GM12878 (cell line): Measurements from ENCODE around the gene CCDC182.

Experiments used
- CHD4 ChIP-seq: fragments of 200-600 bp; sonication (generic); IDR thresholded peaks from 2 replicates; pipeline ENCODE4 v1.6.1; 2016; ENCODE audit warnings: mild to moderate bottlenecking
- CTCF ChIP-seq, 3 experiments: IDR thresholded peaks in 2 of 3; conservative IDR thresholded peaks in 1 of 3; 2 replicates each; pipeline ENCODE4 v1.5.1; 2011; ENCODE audit warnings: low read depth in 3 of 3, low read length in 3 of 3, mild to moderate bottlenecking in 3 of 3, control low read depth in 2 of 3, moderate library complexity in 2 of 3, inconsistent platforms in 1 of 3, mixed read lengths in 1 of 3; ENCODE audit not compliant: control insufficient read depth in 2 of 3, insufficient read depth in 1 of 3; ENCODE audit errors: extremely low read depth in 1 of 3
- E2F4 ChIP-seq: IDR thresholded peaks from 2 replicates; pipeline ENCODE4 v1.6.1; 2012; ENCODE audit warnings: low read depth, low read length, improper control_type of control experiment
- E2F8 ChIP-seq: fragments of 450-650 bp; IDR thresholded peaks from 2 replicates; pipeline ENCODE4 v1.6.1; 2018; ENCODE audit warnings: mild to moderate bottlenecking, low read depth, moderate library complexity; ENCODE audit not compliant: partially characterized antibody
- EZH2 ChIP-seq: IDR thresholded peaks from 2 replicates; pipeline ENCODE4 v1.6.1; 2012; ENCODE audit warnings: low read depth, mild to moderate bottlenecking, control low read depth, inconsistent platforms, low read length, borderline replicate concordance; ENCODE audit not compliant: control insufficient read depth
- JUNB ChIP-seq: IDR thresholded peaks from 2 replicates; pipeline ENCODE4 v1.6.1; 2016; ENCODE audit warnings: antibody characterized with exemption, mild to moderate bottlenecking
- JUND ChIP-seq: IDR thresholded peaks from 2 replicates; pipeline ENCODE4 v1.6.1; 2012; ENCODE audit warnings: low read depth, mild to moderate bottlenecking, low read length, improper control_type of control experiment, moderate library complexity
- MXI1 ChIP-seq: fragments of 150-350 bp; IDR thresholded peaks from 2 replicates; pipeline ENCODE4 v1.6.1; 2011; ENCODE audit warnings: low read depth, mild to moderate bottlenecking, inconsistent platforms, low read length, improper control_type of control experiment
- MYC ChIP-seq: IDR thresholded peaks from 2 replicates; pipeline ENCODE4 v1.6.1; 2011; ENCODE audit warnings: mild to moderate bottlenecking, low read length, moderate library complexity, inconsistent platforms; ENCODE audit not compliant: insufficient read depth, insufficient replicate concordance, insufficient read length, severe bottlenecking
- NR2F1 ChIP-seq: fragments of 450-650 bp; conservative IDR thresholded peaks from 2 replicates; pipeline ENCODE4 v1.6.1; 2017; ENCODE audit warnings: mild to moderate bottlenecking
- POLR2AphosphoS5 ChIP-seq: IDR thresholded peaks from 2 replicates; pipeline ENCODE4 v1.6.1; 2011; ENCODE audit warnings: mild to moderate bottlenecking, low read length, inconsistent platforms
- SMC3 ChIP-seq: IDR thresholded peaks from 2 replicates; pipeline ENCODE4 v1.6.1; 2011; ENCODE audit warnings: low read length, improper control_type of control experiment, borderline replicate concordance
- WRNIP1 ChIP-seq: IDR thresholded peaks from 2 replicates; pipeline ENCODE4 v1.6.1; 2011; ENCODE audit warnings: low read depth, low read length, improper control_type of control experiment, borderline replicate concordance

GRCh38 chr17:57707892-57708291 lies 37.2 kb downstream of the CCDC182 start:
- TF ChIP-seq CHD4 = no peak
- no peak for TF ChIP-seq EZH2
- no peak for TF ChIP-seq JUNB
- no peak for TF ChIP-seq JUND
- TF ChIP-seq SMC3 = no peak
- TF ChIP-seq CTCF (IDR thresholded peaks at IDR 0.05 in 2 of 3, conservative IDR thresholded peaks at IDR 0.05 in 1 of 3; ENCODE audit: control insufficient read depth in 2 of 3, extremely low read depth in 1 of 3, insufficient read depth in 1 of 3, low read depth in 3 of 3, low read length in 3 of 3) = no peak
- TF ChIP-seq NR2F1 = no peak
- TF ChIP-seq POLR2AphosphoS5 = no peak
- TF ChIP-seq MYC = no peak
- no peak for TF ChIP-seq WRNIP1
- no peak for TF ChIP-seq E2F4
- TF ChIP-seq E2F8 = no peak
- TF ChIP-seq MXI1 = no peak
